WI38 (cell line): ENCODE results near the gene AEBP1.

Experiments used
- H3K4me3 ChIP-seq: 2 replicates; pipeline ENCODE4 v1.5.1; 2011; ENCODE audit warnings: low read depth, mild to moderate bottlenecking, control low read depth, low read length
- TF ChIP-seq, protein P1 (sequence below): IDR thresholded peaks from 2 replicates; pipeline ENCODE4 v1.5.1; 2012; ENCODE audit warnings: low read depth, mild to moderate bottlenecking, control low read depth, low read length

Gene AEBP1

DNA sequence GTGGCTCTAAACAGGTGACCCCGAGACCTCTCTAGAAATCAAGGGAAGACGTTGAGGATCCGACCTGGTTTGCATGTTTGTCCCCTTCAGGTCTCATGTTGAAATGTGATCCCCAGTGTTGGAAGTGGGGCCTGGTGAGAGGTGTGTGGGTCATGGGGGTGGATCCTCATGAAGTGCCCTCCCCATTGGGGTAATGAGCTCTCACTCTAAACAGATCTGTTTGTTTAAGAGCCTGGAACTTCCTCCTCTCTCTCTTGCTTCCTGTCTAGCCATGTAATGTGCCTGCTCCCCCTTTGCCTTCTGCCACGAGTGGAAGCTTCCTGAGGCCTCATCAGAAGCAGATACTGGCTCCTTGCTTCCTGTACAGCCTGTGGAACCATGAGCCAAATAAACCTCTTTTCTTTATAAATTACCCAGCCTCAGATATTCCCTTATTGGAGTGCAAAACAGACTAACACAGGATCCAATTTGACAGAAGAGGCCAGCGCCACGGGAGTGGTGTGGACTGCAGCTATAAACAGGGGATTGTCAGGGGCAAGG lies 11.0 kb upstream of the AEBP1 start:
- H3K4me3 ChIP-seq = no peak overlapping the region
- TF ChIP-seq, protein P1, sequence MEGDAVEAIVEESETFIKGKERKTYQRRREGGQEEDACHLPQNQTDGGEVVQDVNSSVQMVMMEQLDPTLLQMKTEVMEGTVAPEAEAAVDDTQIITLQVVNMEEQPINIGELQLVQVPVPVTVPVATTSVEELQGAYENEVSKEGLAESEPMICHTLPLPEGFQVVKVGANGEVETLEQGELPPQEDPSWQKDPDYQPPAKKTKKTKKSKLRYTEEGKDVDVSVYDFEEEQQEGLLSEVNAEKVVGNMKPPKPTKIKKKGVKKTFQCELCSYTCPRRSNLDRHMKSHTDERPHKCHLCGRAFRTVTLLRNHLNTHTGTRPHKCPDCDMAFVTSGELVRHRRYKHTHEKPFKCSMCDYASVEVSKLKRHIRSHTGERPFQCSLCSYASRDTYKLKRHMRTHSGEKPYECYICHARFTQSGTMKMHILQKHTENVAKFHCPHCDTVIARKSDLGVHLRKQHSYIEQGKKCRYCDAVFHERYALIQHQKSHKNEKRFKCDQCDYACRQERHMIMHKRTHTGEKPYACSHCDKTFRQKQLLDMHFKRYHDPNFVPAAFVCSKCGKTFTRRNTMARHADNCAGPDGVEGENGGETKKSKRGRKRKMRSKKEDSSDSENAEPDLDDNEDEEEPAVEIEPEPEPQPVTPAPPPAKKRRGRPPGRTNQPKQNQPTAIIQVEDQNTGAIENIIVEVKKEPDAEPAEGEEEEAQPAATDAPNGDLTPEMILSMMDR = no peak

DNA sequence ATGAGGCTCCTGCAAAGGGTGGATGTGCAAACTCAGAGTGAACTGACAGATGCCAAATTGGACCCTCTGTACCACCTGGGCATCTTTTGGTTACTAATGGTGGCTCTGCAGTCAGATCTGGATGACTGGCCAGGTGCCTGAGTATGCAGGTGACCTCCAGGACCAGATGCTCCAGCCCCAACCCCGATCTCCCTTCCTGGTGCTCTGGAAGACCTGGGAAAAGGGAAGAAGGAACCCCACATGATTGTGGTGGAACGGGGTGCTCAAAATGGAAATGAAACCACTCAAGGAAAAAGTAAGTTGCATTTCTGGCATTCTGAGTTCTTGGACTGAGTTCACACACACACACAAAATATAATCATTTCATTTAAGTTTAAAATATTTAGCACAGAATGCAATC lies 9.8 kb upstream of the AEBP1 start:
- no peak overlapping the region for H3K4me3 ChIP-seq
- TF ChIP-seq, protein P1 = no peak

DNA sequence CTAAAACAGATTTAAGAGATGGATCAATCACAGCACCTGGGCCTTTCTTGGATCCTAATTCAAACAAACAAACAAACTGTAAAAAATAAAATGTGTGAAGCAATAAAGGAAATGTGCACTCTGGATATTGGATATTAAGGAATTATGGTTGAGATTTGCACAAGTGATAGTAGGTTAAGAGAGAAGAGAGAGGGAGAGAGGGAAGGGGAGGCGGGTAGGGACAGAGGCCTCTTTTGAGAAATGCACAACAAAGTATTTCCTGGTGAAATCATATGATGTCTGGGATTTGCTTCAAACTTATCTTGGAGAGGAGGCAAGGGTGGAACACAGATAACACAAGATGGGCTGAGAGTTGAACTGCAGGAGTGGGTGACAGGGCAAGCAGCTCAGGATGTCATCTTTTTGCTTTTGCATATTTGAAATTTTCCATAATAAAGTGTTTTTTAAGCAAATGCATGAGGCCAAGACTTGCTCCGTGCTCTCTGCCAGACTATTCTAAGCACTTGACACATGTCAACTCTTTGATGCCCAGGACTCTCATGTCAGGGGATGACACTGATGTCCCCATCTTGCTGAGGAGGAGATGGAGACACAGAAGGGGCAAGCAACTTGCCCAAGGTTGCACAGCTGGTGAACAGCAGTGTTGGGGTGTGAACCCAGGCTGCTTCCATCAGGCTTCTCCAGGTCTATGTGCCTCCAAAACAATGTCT lies 9.1 kb upstream of the AEBP1 start:
- H3K4me3 ChIP-seq = no peak overlapping the region
- TF ChIP-seq, protein P1 = no peak

DNA sequence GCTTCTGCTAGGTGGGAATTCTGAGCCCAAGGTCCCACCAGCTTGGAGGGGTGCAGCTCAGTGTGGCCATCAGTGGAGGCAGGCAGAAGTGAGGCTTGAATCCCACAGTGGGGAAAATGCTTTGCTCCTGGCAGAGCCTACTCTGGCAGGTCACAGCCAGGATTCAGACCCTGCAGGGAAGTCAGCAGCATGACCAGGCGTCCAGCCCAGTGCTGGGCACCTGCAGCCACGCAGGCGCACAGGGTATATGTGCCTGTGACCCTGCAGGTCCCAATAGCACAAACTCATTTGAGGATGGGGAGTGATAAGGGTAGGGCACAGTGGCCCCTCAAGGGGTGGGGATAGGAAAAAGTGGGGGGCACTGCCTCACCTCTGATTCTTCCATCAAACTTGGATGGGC lies 8.4 kb upstream of the AEBP1 start:
- TF ChIP-seq, protein P1 = no peak
- H3K4me3 ChIP-seq = no peak overlapping the region

DNA sequence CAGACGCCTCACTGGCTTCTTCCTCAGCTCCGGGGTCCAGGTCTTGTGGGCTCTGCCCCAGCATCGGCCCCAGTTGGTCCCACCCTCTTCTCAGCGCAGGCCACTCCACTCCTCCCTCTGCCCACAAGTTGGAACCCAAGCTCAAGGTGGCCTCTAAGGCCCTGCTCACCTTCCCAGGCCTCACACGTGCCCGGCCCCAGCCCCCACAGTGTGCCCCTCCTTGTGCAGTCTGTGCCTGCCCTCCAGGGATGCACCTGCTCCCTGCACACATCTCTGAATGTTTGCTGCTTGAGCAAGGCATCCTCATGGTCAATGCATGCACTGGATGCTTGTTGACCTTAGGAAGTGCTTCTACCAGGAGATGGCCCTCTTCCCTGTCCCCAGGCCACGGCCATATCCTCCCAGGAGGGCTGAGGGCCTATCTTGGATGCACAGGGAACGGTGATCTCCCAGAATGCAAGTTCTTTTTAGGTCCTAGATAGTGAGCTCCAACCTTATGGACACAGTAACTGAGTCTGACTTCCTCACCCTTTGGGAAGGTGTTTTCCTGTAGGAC lies 7.7 kb upstream of the AEBP1 start:
- TF ChIP-seq, protein P1 = no peak
- no peak overlapping the region for H3K4me3 ChIP-seq

DNA sequence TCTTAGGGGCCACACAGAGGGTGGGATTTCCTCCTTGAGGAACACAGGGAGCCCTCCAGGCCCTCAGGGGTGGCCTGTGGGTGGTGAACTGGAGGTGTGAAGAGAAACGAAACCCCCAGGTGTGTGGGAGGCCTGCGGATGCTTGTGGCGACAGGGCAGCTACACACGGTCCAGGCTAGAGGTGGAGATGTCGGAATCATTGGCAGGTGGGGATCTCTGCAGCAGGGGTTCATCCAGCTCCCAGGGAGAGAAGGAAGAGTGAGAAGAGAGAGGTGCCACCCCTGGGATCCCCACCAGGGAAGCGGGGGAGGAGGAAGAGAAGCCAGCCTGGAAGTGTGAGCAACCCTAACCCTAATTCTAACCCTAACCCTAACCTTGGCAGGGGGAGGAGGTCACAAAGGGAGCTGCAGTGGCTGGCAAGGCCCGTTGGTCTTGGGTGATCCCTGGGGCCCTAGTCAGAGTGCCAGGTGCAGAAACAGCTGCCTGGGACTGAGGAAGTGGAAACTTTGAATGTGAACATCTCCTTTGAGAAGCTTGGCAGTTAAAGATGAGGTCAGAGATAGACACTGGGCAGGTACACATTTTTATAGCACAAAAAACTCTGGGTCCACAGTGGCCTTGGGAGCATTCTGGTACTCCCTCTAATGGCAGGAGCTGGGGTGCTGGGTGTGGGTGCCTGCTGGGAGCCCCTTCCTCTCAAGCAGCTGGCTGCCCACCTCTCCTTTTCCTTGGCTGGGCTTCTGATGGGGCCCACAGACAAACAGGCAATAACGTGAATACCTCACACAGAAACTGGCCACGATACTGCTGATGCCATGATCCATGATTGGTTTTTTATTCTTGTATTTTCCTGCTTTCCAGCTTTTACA lies 6.8 kb upstream of the AEBP1 start:
- TF ChIP-seq, protein P1 = no peak
- no peak overlapping the region for H3K4me3 ChIP-seq
